ENCODE measurements around the gene EGFR.

The EGFR gene

GRCh38 chr7:55061726-55062499 lies 43.1 kb downstream of the EGFR start:
- DNase-seq (ENCODE audit: low read depth, low spot score): no peak

GRCh38 chr7:55063061-55063460 lies 44.2 kb downstream of the EGFR start:
- no peak for DNase-seq (ENCODE audit: low read depth, low spot score)

- DNase-seq (ENCODE audit: low read depth, low spot score): no peak
Observed at GRCh38 chr7:55063633-55064032, 44.8 kb downstream of the EGFR start.

GRCh38 chr7:55065079-55065478 lies 46.3 kb downstream of the EGFR start:
- peak; percentile 78 for DNase-seq (ENCODE audit: low read depth, low spot score)

- no peak for DNase-seq (ENCODE audit: low read depth, low spot score)
Observed at GRCh38 chr7:55065511-55066229, 46.9 kb downstream of the EGFR start.

GRCh38 chr7:55066524-55066923 lies 47.7 kb downstream of the EGFR start:
- no peak for DNase-seq (ENCODE audit: low read depth, low spot score)

- no peak for DNase-seq (ENCODE audit: low read depth, low spot score)
Observed at GRCh38 chr7:55066938-55067337, 48.1 kb downstream of the EGFR start.

GRCh38 chr7:55067748-55068147 lies 48.9 kb downstream of the EGFR start:
- DNase-seq (ENCODE audit: low read depth, low spot score): no peak

GRCh38 chr7:55069271-55069792 lies 50.5 kb downstream of the EGFR start:
- no peak for DNase-seq (ENCODE audit: low read depth, low spot score)

GRCh38 chr7:55070271-55070743 lies 51.5 kb downstream of the EGFR start:
- DNase-seq (ENCODE audit: low read depth, low spot score): no peak

GRCh38 chr7:55070854-55071253 lies 52.0 kb downstream of the EGFR start:
- DNase-seq (ENCODE audit: low read depth, low spot score): no peak

- DNase-seq (ENCODE audit: low read depth, low spot score): no peak
Observed at GRCh38 chr7:55071411-55072175, 52.8 kb downstream of the EGFR start.

- DNase-seq (ENCODE audit: low read depth, low spot score): no peak
Observed at GRCh38 chr7:55072251-55072650, 53.4 kb downstream of the EGFR start.

- no peak for DNase-seq (ENCODE audit: low read depth, low spot score)
Observed at GRCh38 chr7:55073051-55073511, 54.3 kb downstream of the EGFR start.

GRCh38 chr7:55073976-55074528 lies 55.2 kb downstream of the EGFR start:
- DNase-seq (ENCODE audit: low read depth, low spot score): peak; percentile 63

GRCh38 chr7:55075464-55076021 lies 56.7 kb downstream of the EGFR start:
- DNase-seq (ENCODE audit: low read depth, low spot score): no peak

- DNase-seq (ENCODE audit: low read depth, low spot score): no peak
Observed at GRCh38 chr7:55077561-55078410, 59.0 kb downstream of the EGFR start.

GRCh38 chr7:55078465-55079372 lies 59.9 kb downstream of the EGFR start:
- DNase-seq (ENCODE audit: low read depth, low spot score): no peak

GRCh38 chr7:55080000-55080623 lies 61.3 kb downstream of the EGFR start:
- DNase-seq (ENCODE audit: low read depth, low spot score): no peak
